Fibroblast of the aortic adventitia (primary cell): ENCODE measurements around the gene KRTAP20-2. TPM values are rescaled to one million over a fixed set of nuclear protein-coding genes. Genes with fewer than 3 reads are reported as not detected.

Experiments used
- DNase-seq: peaks from one replicate; pipeline ENCODE4 v3.0.0-alpha.2; 2010; ENCODE audit warnings: low read depth
- H3K4me3 ChIP-seq: 2 replicates; pipeline ENCODE4 v1.5.1; 2011; ENCODE audit warnings: low read depth, mild to moderate bottlenecking, control low read depth, low read length, moderate library complexity
- CTCF ChIP-seq: IDR thresholded peaks from 2 replicates; pipeline ENCODE4 v1.5.1; 2011; ENCODE audit warnings: mild to moderate bottlenecking, low read length, control low read depth, inconsistent platforms; ENCODE audit not compliant: insufficient read depth
- total RNA-seq: library from RNA; depleted of rRNA; stranded (reverse); fragments of >200 nt; gene quantifications from 2 replicates; pipeline ENCODE4 v1.2.3, GENCODE V29; 2012; ENCODE audit warnings: low replicate concordance

The KRTAP20-2 gene
- total RNA-seq, 1 donor: not detected

- TF ChIP-seq CTCF: no peak
- no peak for DNase-seq
- no peak overlapping the region for H3K4me3 ChIP-seq
These were observed 17.9 kb downstream of the KRTAP20-2 start for GRCh38 chr21:30652891-30653290.

DNA sequence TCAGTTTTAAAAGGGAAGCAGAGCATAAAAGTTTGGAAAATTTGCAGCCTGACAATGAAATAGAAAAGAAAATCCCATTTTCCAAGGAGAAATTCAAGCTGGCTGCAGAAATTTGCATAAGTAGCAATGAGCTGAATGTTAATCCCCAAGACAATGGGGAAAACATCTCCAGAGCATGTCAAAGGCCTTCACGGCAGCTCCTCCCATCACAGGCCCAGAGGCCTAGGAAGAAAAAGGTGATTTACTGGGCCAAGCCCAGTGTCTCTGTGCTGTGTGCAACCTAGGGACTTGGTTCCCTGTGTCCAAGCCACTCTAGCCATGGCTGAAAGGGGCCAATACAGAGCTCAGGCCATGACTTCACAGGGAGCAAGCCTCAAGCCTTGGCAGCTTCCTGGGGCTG, 33.8 kb downstream of the KRTAP20-2 start:
- TF ChIP-seq CTCF: no peak
- no peak overlapping the region for H3K4me3 ChIP-seq
- no peak for DNase-seq

- DNase-seq: no peak
- TF ChIP-seq CTCF: no peak
These were observed 38.1 kb downstream of the KRTAP20-2 start for GRCh38 chr21:30672985-30673650.

GRCh38 chr21:30674312-30674711, 39.3 kb downstream of the KRTAP20-2 start:
- H3K4me3 ChIP-seq: no peak overlapping the region
- DNase-seq: no peak
- no peak for TF ChIP-seq CTCF

More at GRCh38 chr21:30672985-30673650, 38.1 kb downstream of the KRTAP20-2 start:
- H3K4me3 ChIP-seq: no peak overlapping the region

GRCh38 chr21:30676737-30677136, 41.7 kb downstream of the KRTAP20-2 start:
- DNase-seq: no peak
- H3K4me3 ChIP-seq: no peak overlapping the region
- no peak for TF ChIP-seq CTCF

DNA sequence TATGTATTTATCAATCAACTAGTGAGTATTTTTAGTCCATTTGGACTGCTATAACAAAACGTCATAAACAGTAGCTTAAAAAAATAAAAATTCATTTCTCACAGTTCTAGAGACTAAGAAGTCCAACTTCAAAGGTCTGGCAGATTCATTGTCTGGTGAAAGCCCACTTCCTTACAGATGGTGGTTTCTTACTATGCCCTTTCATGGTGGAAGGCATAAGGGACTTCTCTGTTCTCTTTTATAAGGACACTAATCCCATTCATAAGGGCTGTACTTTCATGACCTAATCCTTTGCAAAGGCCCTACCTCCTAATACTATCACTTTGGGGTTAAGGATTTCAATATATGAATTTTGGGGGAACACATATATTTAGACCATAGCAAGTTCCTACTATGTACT, 45.6 kb downstream of the KRTAP20-2 start:
- TF ChIP-seq CTCF: no peak
- DNase-seq: no peak
- H3K4me3 ChIP-seq: no peak overlapping the region

GRCh38 chr21:30684506-30684905, 49.5 kb downstream of the KRTAP20-2 start:
- no peak for DNase-seq
- TF ChIP-seq CTCF: no peak
- no peak overlapping the region for H3K4me3 ChIP-seq
